A549 treated with RU486 at 1 μM for 4 hours (cell line): ENCODE measurements around the gene XIRP1. TPM values are rescaled to one million over a fixed set of nuclear protein-coding genes. Genes with fewer than 3 reads are reported as not detected.

Experiments
- total RNA-seq: library from RNA; stranded (reverse); fragments of 200-300 nt; extraction: Qiagen RNA extraction; gene quantifications from 5 replicates; pipeline ENCODE4 v1.2.3, GENCODE V29; 2022; ENCODE audit warnings: low read depth

XIRP1 gene
- total RNA-seq, result 0.03 to 0.10 TPM (median 0.05 TPM) in 4 of 5 replicates, not detected in the other

GRCh38 chr3:39192490-39193092 is at the start of gene XIRP1:
TSS of gene XIRP1 (minus strand) at chr3:39192595. CDS start at chr3:39189445, 3,150 bp downstream.

Other genes starting within 250 kb of the XIRP1 start
- gene SCN11A, start 140.7 kb downstream of the XIRP1 start, total RNA-seq, result not detected in 5 replicates
- gene WDR48, start 140.6 kb downstream of the XIRP1 start, total RNA-seq, result 14.9 to 24.4 TPM (median 22.4 TPM) in 5 replicates
- 26.0 to 32.6 TPM (median 31.8 TPM) in 5 replicates for gene GORASP1, start 85.0 kb downstream of the XIRP1 start, total RNA-seq
- 1.5 to 2.1 TPM (median 1.6 TPM) in 5 replicates for gene TTC21A, start 84.9 kb downstream of the XIRP1 start, total RNA-seq
- gene CSRNP1, start 39.0 kb downstream of the XIRP1 start, total RNA-seq, result 14.1 to 20.8 TPM (median 17.5 TPM) in 5 replicates
- gene CX3CR1, start 87.4 kb upstream of the XIRP1 start, total RNA-seq, result not detected in 5 replicates
- gene CCR8, start 137.1 kb upstream of the XIRP1 start, total RNA-seq, result not detected in 5 replicates
- 38.5 to 48.7 TPM (median 41.5 TPM) in 5 replicates for gene SLC25A38, start 190.8 kb upstream of the XIRP1 start, total RNA-seq
- 2,482 to 2,852 TPM (median 2,649 TPM) in 5 replicates for gene RPSA, start 214.1 kb upstream of the XIRP1 start, total RNA-seq